ENCODE measurements around the gene AHSP. TPM values are rescaled to one million over a fixed set of nuclear protein-coding genes. Genes with fewer than 3 reads are reported as not detected.

AHSP gene
- total and polyA plus RNA-seq, 2 of the 4 experiments (the other 2 are of a cell fraction): not detected

- H3K9me1 ChIP-seq (ENCODE audit: insufficient read depth, low read length): no peaks in the 10 kb centered on the region
- no peaks in the 10 kb centered on the region for H3K79me1 ChIP-seq (ENCODE audit: low read depth in 1 of 2, low read length in 2 of 2)
- no peak overlapping the region for H4K5ac ChIP-seq (ENCODE audit: low read depth, low read length)
- intact Hi-C loops (cut with micrococcal nuclease): no loop called here
- no peak overlapping the region for H2AK9ac ChIP-seq (replicated peaks; ENCODE audit: low read depth, low read length, poor library complexity)
- peaks cover 6% of the 10 kb centered on the region for H3K27me3 ChIP-seq (ENCODE audit: control insufficient read depth, insufficient read depth, low read length)
- no peak overlapping the region for H3K27ac ChIP-seq (ENCODE audit: insufficient read depth, low read length)
- H3K4ac ChIP-seq (ENCODE audit: low read depth, low read length): no peak overlapping the region
- H2AFZ ChIP-seq (replicated peaks; ENCODE audit: low read length, poor library complexity): no peak overlapping the region
- no peaks in the 10 kb centered on the region for H3K36me3 ChIP-seq (ENCODE audit: control insufficient read depth, insufficient read depth, low read length)
- BruUV-seq (replicated peaks): no TSS peak
- H3K9ac ChIP-seq (ENCODE audit: low read depth, low read length): no peak overlapping the region
- ATAC-seq (ENCODE audit: low read depth) (no peak), DNase-seq (no peak)
- H3K56ac ChIP-seq (ENCODE audit: extremely low read depth, insufficient read depth, low read length): no peak overlapping the region
- no peak for TF ChIP-seq MAZ (IDR thresholded peaks at IDR 0.05; ENCODE audit: borderline replicate concordance, low read depth, low read length)
- TF ChIP-seq CEBPB (IDR thresholded peaks at IDR 0.05; ENCODE audit: low read depth, low read length): no peak
- TF ChIP-seq NFE2L2 (IDR thresholded peaks at IDR 0.05; ENCODE audit: low read depth, low read length): no peak
- no peak for TF ChIP-seq RFX5 (IDR thresholded peaks at IDR 0.05; ENCODE audit: low read depth, low read length)
- no peak for TF ChIP-seq RCOR1 (IDR thresholded peaks at IDR 0.05; ENCODE audit: insufficient replicate concordance, low read length)
- no peak for TF ChIP-seq MAFK (IDR thresholded peaks at IDR 0.05; ENCODE audit: low read depth, low read length)
- TF ChIP-seq BHLHE40 (IDR thresholded peaks at IDR 0.05; ENCODE audit: low read depth, low read length): no peak
- TF ChIP-seq ELK1 (IDR thresholded peaks at IDR 0.05; ENCODE audit: borderline replicate concordance, low read depth, low read length): no peak
- TF ChIP-seq CHD1 (IDR thresholded peaks at IDR 0.05; ENCODE audit: low read depth, low read length): no peak
- TF ChIP-seq SMC3 (IDR thresholded peaks at IDR 0.05; ENCODE audit: low read depth, low read length): no peak
- TF ChIP-seq, protein P1, sequence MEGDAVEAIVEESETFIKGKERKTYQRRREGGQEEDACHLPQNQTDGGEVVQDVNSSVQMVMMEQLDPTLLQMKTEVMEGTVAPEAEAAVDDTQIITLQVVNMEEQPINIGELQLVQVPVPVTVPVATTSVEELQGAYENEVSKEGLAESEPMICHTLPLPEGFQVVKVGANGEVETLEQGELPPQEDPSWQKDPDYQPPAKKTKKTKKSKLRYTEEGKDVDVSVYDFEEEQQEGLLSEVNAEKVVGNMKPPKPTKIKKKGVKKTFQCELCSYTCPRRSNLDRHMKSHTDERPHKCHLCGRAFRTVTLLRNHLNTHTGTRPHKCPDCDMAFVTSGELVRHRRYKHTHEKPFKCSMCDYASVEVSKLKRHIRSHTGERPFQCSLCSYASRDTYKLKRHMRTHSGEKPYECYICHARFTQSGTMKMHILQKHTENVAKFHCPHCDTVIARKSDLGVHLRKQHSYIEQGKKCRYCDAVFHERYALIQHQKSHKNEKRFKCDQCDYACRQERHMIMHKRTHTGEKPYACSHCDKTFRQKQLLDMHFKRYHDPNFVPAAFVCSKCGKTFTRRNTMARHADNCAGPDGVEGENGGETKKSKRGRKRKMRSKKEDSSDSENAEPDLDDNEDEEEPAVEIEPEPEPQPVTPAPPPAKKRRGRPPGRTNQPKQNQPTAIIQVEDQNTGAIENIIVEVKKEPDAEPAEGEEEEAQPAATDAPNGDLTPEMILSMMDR (conservative IDR thresholded peaks at IDR 0.05; ENCODE audit: low read depth, low read length): no peak
- TF ChIP-seq RAD21 (IDR thresholded peaks at IDR 0.05; ENCODE audit: low read length): no peak
- TF ChIP-seq MXI1 (IDR thresholded peaks at IDR 0.05; ENCODE audit: borderline replicate concordance, low read depth, low read length): no peak
- no peak for TF ChIP-seq POLR2A (IDR thresholded peaks at IDR 0.05; ENCODE audit: low read depth, low read length)
- no peak for TF ChIP-seq USF2 (IDR thresholded peaks at IDR 0.05; ENCODE audit: low read depth, low read length)
- ChIA-PET POLR2A (ENCODE audit: unreplicated experiment) (no interaction called here), CTCF (no interaction called here)
- no peak overlapping the region for H3K4me2 ChIP-seq (ENCODE audit: low read depth, low read length)
- H3K9me3 ChIP-seq (ENCODE audit: control insufficient read depth, insufficient read depth, low read length): peaks cover 1% of the 10 kb centered on the region; the same call in 1 of the 2 replicates
- H4K20me1 ChIP-seq (ENCODE audit: insufficient read depth, low read length): no peaks in the 10 kb centered on the region
- H2BK5ac ChIP-seq (ENCODE audit: low read depth, low read length, poor library complexity, severe bottlenecking): no peak overlapping the region
- in situ Hi-C loops (cut with MboI; ENCODE audit: low sequenced_read_pairs): loop anchor here (25.0 kb wide), 1 partner anchor 194 kb away; a partner anchor contains a TSS
- no peak overlapping the region for H4K8ac ChIP-seq (ENCODE audit: low read depth in 2 of 2, low read length in 2 of 2)
- H3K4me1 ChIP-seq (ENCODE audit: control insufficient read depth, insufficient read depth, low read length): no peaks in the 10 kb centered on the region; the same call in 1 of the 2 replicates
- H2BK120ac ChIP-seq (ENCODE audit: low read depth, low read length): no peak overlapping the region
- no peak overlapping the region for H3K23ac ChIP-seq (ENCODE audit: low read depth, low read length)
- dilution Hi-C loops (cut with HindIII; ENCODE audit: low sequenced_read_pairs, unreplicated experiment): no loop called here
- no peak overlapping the region for H3K14ac ChIP-seq (replicated peaks; ENCODE audit: low read depth, low read length)
- no CpG with 5 or more reads among the region's 4 CpGs for WGBS, 2 experiments (ENCODE audit: extremely low coverage in 2 of 2, insufficient read length in 1 of 2)
- no peak overlapping the region for H2AK5ac ChIP-seq (ENCODE audit: low read depth, low read length)
- no peak overlapping the region for H2BK20ac ChIP-seq (ENCODE audit: low read depth, low read length)
- H3K18ac ChIP-seq (ENCODE audit: low read depth, low read length): no peak overlapping the region
- no peak overlapping the region for H2BK15ac ChIP-seq (ENCODE audit: low read depth, low read length)
- H3K4me3 ChIP-seq (ENCODE audit: insufficient read depth, low read depth, low read length): no peak overlapping the region
- H4K91ac ChIP-seq (ENCODE audit: insufficient read depth, low read depth, low read length): no peak overlapping the region
Observed at GRCh38 chr16:31517800-31518402, 9.8 kb upstream of the AHSP start.
